ENCODE results near the gene EEIG2. TPM values are rescaled to one million over a fixed set of nuclear protein-coding genes. Genes with fewer than 3 reads are reported as not detected.

EEIG2 gene
- polyA plus RNA-seq, 4 donors: 7.8 to 21.7 (median 9.6) TPM

DNA sequence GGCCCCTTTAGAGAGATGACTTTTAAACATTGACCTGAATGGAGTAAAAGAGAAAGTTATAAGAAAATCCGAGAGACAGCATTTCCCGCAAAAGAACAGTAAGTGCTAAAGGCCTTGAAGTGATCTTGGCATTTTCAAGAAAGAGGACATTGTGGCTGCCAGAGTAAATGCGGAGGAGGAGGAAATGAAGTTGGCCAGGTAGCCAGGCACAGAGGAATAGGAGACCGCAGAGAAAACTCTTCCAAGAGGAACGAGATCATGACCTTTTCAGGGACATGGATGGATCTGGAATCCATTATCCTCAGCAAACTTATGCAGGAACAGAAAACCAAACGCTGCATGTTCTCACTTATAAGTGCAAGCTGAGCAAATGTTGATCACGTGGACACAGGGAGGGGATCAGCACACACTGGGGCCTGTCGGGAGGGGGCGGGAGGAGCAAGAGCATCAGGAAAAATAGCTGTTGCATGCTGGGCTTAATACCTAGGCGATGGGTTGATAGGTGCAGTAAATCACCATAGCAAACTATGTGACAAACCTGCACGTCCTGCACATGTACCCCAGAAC, 49.7 kb downstream of the EEIG2 start:
- H3K27ac ChIP-seq (ENCODE audit: low read depth in 1 of 3, low read length in 2 of 3): no peak overlapping the region
- no peak overlapping the region for H3K4me3 ChIP-seq (ENCODE audit: low read depth in 1 of 3, low read length in 3 of 3)
- no peak for DNase-seq
- peaks cover 0 to 16% (median 2%) of the 10 kb centered on the region in 3 donors for H3K36me3 ChIP-seq (ENCODE audit: control insufficient read depth in 3 of 3, insufficient read depth in 2 of 3, low read depth in 1 of 3, low read length in 3 of 3)
- no peak for FAIRE-seq
- WGBS, 3 donors: 78 to 91% (median 90%) methylated on average over 11 of the region's 11 CpGs
- no peaks in the 10 kb centered on the region for H3K4me1 ChIP-seq (ENCODE audit: control insufficient read depth in 3 of 3, insufficient read depth in 2 of 3, low read depth in 1 of 3, low read length in 2 of 3)
- no peaks in the 10 kb centered on the region for H3K27me3 ChIP-seq (ENCODE audit: control insufficient read depth in 3 of 3, insufficient read depth in 3 of 3, low read length in 3 of 3)
- H3K9me3 ChIP-seq (ENCODE audit: control insufficient read depth in 2 of 2, insufficient read depth in 1 of 2, low read depth in 1 of 2, low read length in 1 of 2): no peaks in the 10 kb centered on the region

Other genes with a start within 250 kb of the EEIG2 start
- gene NBPF6, start 109.8 kb upstream of the EEIG2 start, polyA plus RNA-seq: under 1 TPM in 2 of 4 donors, not detected in 2; 0.09 to 0.55 TPM
- 10 to 100 TPM in 1 of 4 donors, 1 to 10 TPM in 3; 8.9 to 10.8 (median 9.6) TPM for gene HENMT1, start 101.0 kb downstream of the EEIG2 start, polyA plus RNA-seq
- gene PRPF38B, start 132.2 kb downstream of the EEIG2 start, polyA plus RNA-seq: 10 to 100 TPM; 22.7 to 68.5 (median 26.6) TPM
- not detected for gene FNDC7, start 152.8 kb downstream of the EEIG2 start, polyA plus RNA-seq
- gene STXBP3, start 186.6 kb downstream of the EEIG2 start, polyA plus RNA-seq: 10 to 100 TPM; 29.1 to 54.6 (median 48.3) TPM